ENCODE results near the gene RELN. TPM values are rescaled to one million over a fixed set of nuclear protein-coding genes. Genes with fewer than 3 reads are reported as not detected.

The RELN gene
- total and polyA plus RNA-seq, 9 donors = 2.1 to 31.3 (median 8.2) TPM

GRCh38 chr7:103660455-103661371 lies 328.7 kb downstream of the RELN start:
- no peaks in the 10 kb centered on the region for H3K27me3 ChIP-seq (ENCODE audit: control insufficient read depth, insufficient read depth, low read length)
- no peak for DNase-seq
- WGBS (ENCODE audit: insufficient coverage) = 86% methylated on average over 5 of the region's 7 CpGs

GRCh38 chr7:103658055-103659005 lies 331.1 kb downstream of the RELN start:
- Histone ChIP-seq H3K27ac (ENCODE audit: low read length) (no peak overlapping the region), H3K9me3 (replicated peaks; ENCODE audit: control insufficient read depth, low read depth, low read length) (no peaks in the 10 kb centered on the region), H3K4me3 (ENCODE audit: low read length) (no peak overlapping the region), H3K36me3 (ENCODE audit: control insufficient read depth, insufficient read depth, low read length) (no peaks in the 10 kb centered on the region), H3K27me3 (ENCODE audit: control insufficient read depth, insufficient read depth, low read length) (no peaks in the 10 kb centered on the region), H3K4me1 (ENCODE audit: control insufficient read depth, insufficient read depth, low read length) (no peaks in the 10 kb centered on the region)
- WGBS (ENCODE audit: insufficient coverage) = 82% methylated on average over 3 of the region's 4 CpGs
- DNase-seq = no peak

More at GRCh38 chr7:103660455-103661371, 328.7 kb downstream of the RELN start:
- Histone ChIP-seq H3K36me3 (ENCODE audit: control insufficient read depth, insufficient read depth, low read length) (no peaks in the 10 kb centered on the region), H3K4me3 (ENCODE audit: low read length) (no peak overlapping the region), H3K9me3 (replicated peaks; ENCODE audit: control insufficient read depth, low read depth, low read length) (no peaks in the 10 kb centered on the region), H3K27ac (ENCODE audit: low read length) (no peak overlapping the region), H3K4me1 (ENCODE audit: control insufficient read depth, insufficient read depth, low read length) (no peaks in the 10 kb centered on the region)

GRCh38 chr7:103657474-103657894 lies 332.0 kb downstream of the RELN start:
- Histone ChIP-seq H3K4me3 (ENCODE audit: low read length) (no peak overlapping the region), H3K27me3 (ENCODE audit: control insufficient read depth, insufficient read depth, low read length) (no peaks in the 10 kb centered on the region), H3K4me1 (ENCODE audit: control insufficient read depth, insufficient read depth, low read length) (no peaks in the 10 kb centered on the region), H3K36me3 (ENCODE audit: control insufficient read depth, insufficient read depth, low read length) (no peaks in the 10 kb centered on the region), H3K27ac (ENCODE audit: low read length) (no peak overlapping the region), H3K9me3 (replicated peaks; ENCODE audit: control insufficient read depth, low read depth, low read length) (no peaks in the 10 kb centered on the region)
- no peak for DNase-seq
- WGBS (ENCODE audit: insufficient coverage) = 88% methylated on average over 1 of the region's 4 CpGs

GRCh38 chr7:103656221-103656620 lies 333.2 kb downstream of the RELN start:
- DNase-seq = no peak
- Histone ChIP-seq H3K4me3 (ENCODE audit: low read length) (no peak overlapping the region), H3K27me3 (ENCODE audit: control insufficient read depth, insufficient read depth, low read length) (no peaks in the 10 kb centered on the region), H3K9me3 (replicated peaks; ENCODE audit: control insufficient read depth, low read depth, low read length) (no peaks in the 10 kb centered on the region), H3K36me3 (ENCODE audit: control insufficient read depth, insufficient read depth, low read length) (no peaks in the 10 kb centered on the region), H3K27ac (ENCODE audit: low read length) (no peak overlapping the region), H3K4me1 (ENCODE audit: control insufficient read depth, insufficient read depth, low read length) (no peaks in the 10 kb centered on the region)

- DNase-seq = no peak
- no CpG with 5 or more reads among the region's 3 CpGs for WGBS (ENCODE audit: insufficient coverage)
Measured at GRCh38 chr7:103651593-103652377, 337.7 kb downstream of the RELN start.

GRCh38 chr7:103649052-103649451 lies 340.4 kb downstream of the RELN start:
- no peak for DNase-seq
- no peak overlapping the region for H3K27ac ChIP-seq (ENCODE audit: low read length)
- no peaks in the 10 kb centered on the region for H3K36me3 ChIP-seq (ENCODE audit: control insufficient read depth, insufficient read depth, low read length)
- whole genome bisulfite sequencing (ENCODE audit: insufficient coverage) = no CpG with 5 or more reads among the region's 2 CpGs
- no peaks in the 10 kb centered on the region for H3K4me1 ChIP-seq (ENCODE audit: control insufficient read depth, insufficient read depth, low read length)
- H3K27me3 ChIP-seq (ENCODE audit: control insufficient read depth, insufficient read depth, low read length) = no peaks in the 10 kb centered on the region
- H3K4me3 ChIP-seq (ENCODE audit: low read length) = no peak overlapping the region
- no peaks in the 10 kb centered on the region for H3K9me3 ChIP-seq (replicated peaks; ENCODE audit: control insufficient read depth, low read depth, low read length)

More at GRCh38 chr7:103651593-103652377, 337.7 kb downstream of the RELN start:
- Histone ChIP-seq H3K27me3 (ENCODE audit: control insufficient read depth, insufficient read depth, low read length) (no peaks in the 10 kb centered on the region), H3K4me1 (ENCODE audit: control insufficient read depth, insufficient read depth, low read length) (no peaks in the 10 kb centered on the region), H3K27ac (ENCODE audit: low read length) (no peak overlapping the region), H3K9me3 (replicated peaks; ENCODE audit: control insufficient read depth, low read depth, low read length) (no peaks in the 10 kb centered on the region), H3K36me3 (ENCODE audit: control insufficient read depth, insufficient read depth, low read length) (no peaks in the 10 kb centered on the region), H3K4me3 (ENCODE audit: low read length) (no peak overlapping the region)

GRCh38 chr7:103648135-103648534 lies 341.3 kb downstream of the RELN start:
- Histone ChIP-seq H3K9me3 (replicated peaks; ENCODE audit: control insufficient read depth, low read depth, low read length) (no peaks in the 10 kb centered on the region), H3K27ac (ENCODE audit: low read length) (no peak overlapping the region), H3K4me1 (ENCODE audit: control insufficient read depth, insufficient read depth, low read length) (no peaks in the 10 kb centered on the region), H3K36me3 (ENCODE audit: control insufficient read depth, insufficient read depth, low read length) (no peaks in the 10 kb centered on the region), H3K27me3 (ENCODE audit: control insufficient read depth, insufficient read depth, low read length) (no peaks in the 10 kb centered on the region), H3K4me3 (ENCODE audit: low read length) (no peak overlapping the region)
- no CpG with 5 or more reads among the region's 1 CpG for WGBS (ENCODE audit: insufficient coverage)
- no peak for DNase-seq

- DNase-seq = no peak
- H3K4me1 ChIP-seq (ENCODE audit: control insufficient read depth, insufficient read depth, low read length) = no peaks in the 10 kb centered on the region
- WGBS (ENCODE audit: insufficient coverage) = no CpG with 5 or more reads among the region's 2 CpGs
- H3K27me3 ChIP-seq (ENCODE audit: control insufficient read depth, insufficient read depth, low read length) = no peaks in the 10 kb centered on the region
- no peak overlapping the region for H3K27ac ChIP-seq (ENCODE audit: low read length)
- H3K4me3 ChIP-seq (ENCODE audit: low read length) = no peak overlapping the region
- H3K36me3 ChIP-seq (ENCODE audit: control insufficient read depth, insufficient read depth, low read length) = no peaks in the 10 kb centered on the region
- no peaks in the 10 kb centered on the region for H3K9me3 ChIP-seq (replicated peaks; ENCODE audit: control insufficient read depth, low read depth, low read length)
Measured at GRCh38 chr7:103644319-103644718, 345.1 kb downstream of the RELN start.

GRCh38 chr7:103640031-103640779 lies 349.3 kb downstream of the RELN start:
- no peaks in the 10 kb centered on the region for H3K9me3 ChIP-seq (replicated peaks; ENCODE audit: control insufficient read depth, low read depth, low read length)
- no peaks in the 10 kb centered on the region for H3K4me1 ChIP-seq (ENCODE audit: control insufficient read depth, insufficient read depth, low read length)
- H3K4me3 ChIP-seq (ENCODE audit: low read length) = no peak overlapping the region
- no peaks in the 10 kb centered on the region for H3K27me3 ChIP-seq (ENCODE audit: control insufficient read depth, insufficient read depth, low read length)
- no peak overlapping the region for H3K27ac ChIP-seq (ENCODE audit: low read length)
- WGBS (ENCODE audit: insufficient coverage) = no CpG with 5 or more reads among the region's 5 CpGs
- no peak for DNase-seq
- H3K36me3 ChIP-seq (ENCODE audit: control insufficient read depth, insufficient read depth, low read length) = no peaks in the 10 kb centered on the region
